GM19239 (cell line): ENCODE data around the gene OVCH2.
"Not testable (repeated sequence)": the region's sequence is repeated elsewhere in the genome, so short reads cannot be mapped to it uniquely, and the experiment has no call there.

ENCODE experiments used
- DNase-seq: peaks from one replicate; pipeline ENCODE4 v3.0.0; 2011; ENCODE audit warnings: low spot score; ENCODE audit not compliant: insufficient read length
- FAIRE-seq: peaks from 2 replicates; lab custom pipeline; 2011; peaks lifted over from hg19 to GRCh38; lab: Jason Lieb, UNC

Gene OVCH2

DNA sequence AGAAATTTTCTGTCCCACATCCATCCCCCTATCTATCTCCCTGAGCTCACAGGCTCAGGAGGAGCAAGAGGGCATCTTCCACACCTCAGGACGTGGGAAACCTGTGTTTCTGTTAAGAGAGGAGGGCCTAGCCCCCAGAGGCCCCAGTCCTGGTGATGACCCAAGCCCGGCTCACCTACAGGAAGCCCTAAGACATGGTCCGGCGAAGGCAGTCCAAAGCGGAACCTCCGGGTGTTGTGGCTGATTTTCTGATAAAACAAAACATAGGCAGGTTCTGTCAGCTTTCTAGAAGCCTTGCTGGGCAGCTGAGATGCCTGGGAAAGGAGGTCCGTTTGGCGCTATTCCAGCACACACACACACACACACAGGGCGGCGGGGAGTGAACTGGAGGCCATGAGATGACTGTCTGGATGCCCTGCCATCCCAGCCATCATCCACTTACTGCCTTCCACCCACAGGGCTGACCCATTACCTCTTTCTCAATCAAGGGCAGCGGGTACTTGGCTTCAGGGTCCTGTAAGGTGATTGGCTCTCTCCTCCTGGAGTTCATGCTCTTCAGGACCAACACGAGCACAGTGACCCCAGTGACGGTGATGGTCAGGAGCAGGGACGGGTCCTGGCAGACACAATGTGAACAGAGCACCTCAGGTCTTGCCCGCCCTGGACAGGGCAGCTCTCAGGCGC, 33.9 kb downstream of the OVCH2 start:
- peak; percentile 70 for FAIRE-seq
- no peak for DNase-seq

DNA sequence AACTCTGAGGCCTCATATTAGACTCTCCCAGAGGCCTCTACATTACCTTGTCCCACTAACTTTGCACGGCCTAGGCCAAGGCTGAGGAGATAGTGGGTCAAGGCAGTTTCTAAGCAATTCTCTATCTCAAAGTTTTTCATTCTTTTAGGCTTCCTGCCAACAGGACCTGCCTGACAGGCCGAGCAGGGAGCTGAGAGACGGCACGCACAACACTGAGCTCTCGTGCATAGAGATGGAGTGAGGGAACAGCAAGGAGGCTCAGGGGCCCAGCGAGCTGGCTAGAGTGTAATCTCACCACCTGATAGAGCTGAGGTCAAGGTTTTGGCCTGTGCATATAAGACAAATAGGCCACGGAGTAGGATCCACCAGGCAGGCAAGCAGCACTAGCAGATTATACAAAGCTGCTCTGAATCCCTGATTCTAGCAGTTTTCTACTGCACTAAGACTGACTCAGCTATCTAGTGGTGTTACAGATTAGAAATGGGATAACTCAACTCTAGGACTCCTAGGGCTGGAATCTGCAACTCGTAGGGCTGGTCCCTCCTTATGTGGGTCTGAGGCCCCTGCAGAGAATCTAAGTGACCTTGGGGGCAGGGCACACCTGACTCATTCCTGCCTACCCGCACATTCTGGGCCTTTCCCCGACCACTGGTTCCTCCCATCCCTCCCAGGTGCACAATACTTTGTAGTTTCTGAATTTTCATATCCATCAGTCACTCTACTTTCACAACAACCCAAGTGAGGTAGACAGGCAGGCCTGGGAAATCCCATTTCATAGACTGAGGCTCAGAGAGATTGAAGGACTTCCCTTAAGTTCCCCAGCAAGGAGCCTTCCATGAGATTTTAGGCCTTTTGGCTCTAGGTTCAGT, 34.7 kb downstream of the OVCH2 start:
- FAIRE-seq: peak; percentile 88

DNA sequence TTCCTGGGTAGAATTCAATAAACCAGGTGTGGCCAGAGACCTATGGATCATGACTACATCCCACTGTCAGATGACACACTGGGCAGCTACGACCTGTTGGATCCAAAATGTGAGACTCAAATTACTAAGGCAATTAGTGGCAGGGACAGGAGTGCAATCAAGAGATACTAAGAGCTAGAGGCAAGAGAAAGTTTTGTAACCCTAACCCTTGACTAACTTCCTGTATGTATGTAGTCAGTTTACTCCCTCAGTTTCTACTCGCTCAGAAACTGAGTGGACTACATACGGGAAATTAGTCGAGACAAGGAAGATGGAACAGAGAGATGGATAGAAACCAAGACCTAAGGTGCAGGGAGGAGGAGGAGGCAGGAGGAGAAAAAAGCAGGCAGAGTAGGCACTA, 35.6 kb downstream of the OVCH2 start:
- DNase-seq (no peak), FAIRE-seq (peak; percentile 73)

More for the DNA sequence above, 34.7 kb downstream of the OVCH2 start:
- no peak for DNase-seq

DNA sequence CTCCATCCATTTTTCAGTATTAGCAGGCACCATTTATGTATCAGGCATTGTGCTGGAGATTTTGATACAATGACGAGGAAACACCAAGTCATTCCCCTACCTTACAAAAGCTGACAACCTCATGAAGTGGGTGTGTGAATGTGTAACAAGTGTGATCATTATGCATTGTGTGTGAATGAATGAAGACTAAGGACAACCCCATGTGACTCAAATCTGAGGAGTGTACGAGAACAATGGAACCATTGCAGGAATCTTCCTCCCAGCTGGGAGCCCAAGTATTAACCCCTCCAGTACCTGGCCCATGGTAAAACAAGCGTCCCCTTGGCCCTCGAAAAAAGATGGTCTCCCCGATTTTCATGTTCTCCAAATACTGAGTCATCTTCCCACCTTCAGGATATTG, 37.4 kb downstream of the OVCH2 start:
- DNase-seq (no peak), FAIRE-seq (no peak)

- DNase-seq (no peak), FAIRE-seq (no peak)
Observed at GRCh38 chr11:7668464-7668863, 37.8 kb downstream of the OVCH2 start.

- DNase-seq (no peak), FAIRE-seq (no peak)
Observed at GRCh38 chr11:7667460-7667859, 38.8 kb downstream of the OVCH2 start.

DNA sequence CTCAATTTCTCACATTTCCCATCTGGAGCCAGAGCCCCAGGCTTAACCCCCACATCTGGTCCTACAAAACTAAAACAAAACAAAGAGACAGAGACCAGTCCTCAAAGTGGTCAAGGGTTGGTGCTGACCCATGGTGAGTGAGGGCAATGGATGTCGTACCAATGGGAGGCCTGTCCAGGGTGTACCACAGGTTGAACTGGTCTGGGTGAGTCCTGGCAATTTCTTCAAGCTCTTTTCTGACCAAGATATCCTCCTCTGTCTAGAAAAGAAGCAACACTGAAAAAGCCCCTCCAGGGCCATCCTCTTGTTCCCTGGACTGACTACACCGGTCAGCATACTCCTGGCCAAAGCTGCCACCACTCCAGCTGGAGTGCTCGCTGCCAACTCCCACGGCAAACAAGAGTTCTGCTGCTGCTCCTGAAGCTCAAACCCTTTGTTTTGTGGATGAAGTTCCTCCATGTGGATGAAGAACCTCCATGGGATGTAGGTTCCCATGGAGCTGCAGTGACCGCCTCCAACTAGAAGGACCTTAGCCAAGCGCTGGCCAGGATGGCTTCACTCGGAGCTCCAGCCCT, 39.9 kb downstream of the OVCH2 start:
- DNase-seq (no peak), FAIRE-seq (no peak)

GRCh38 chr11:7665473-7666291, 40.6 kb downstream of the OVCH2 start:
- peak; percentile 85 for DNase-seq
- peak; percentile 95 for FAIRE-seq

GRCh38 chr11:7664867-7665266, 41.4 kb downstream of the OVCH2 start:
- DNase-seq: no peak
- FAIRE-seq: no peak

DNA sequence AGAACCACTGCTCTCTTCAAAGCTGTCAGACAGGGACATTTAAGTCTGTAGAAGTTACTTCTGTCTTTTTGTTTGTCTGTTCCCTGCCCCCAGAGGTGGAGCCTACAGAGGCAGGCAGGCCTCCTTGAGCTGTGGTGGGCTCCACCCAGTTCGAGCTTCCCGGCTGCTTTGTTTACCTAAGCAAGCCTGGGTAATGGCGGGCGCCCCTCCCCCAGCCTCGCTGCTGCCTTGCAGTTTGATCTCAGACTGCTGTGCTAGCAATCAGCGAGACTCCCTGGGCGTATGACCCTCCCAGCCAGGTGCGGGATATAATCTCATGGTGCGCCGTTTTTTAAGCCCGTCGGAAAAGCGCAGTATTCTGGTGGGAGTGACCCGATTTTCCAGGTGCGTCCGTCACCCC, 42.7 kb downstream of the OVCH2 start:
- DNase-seq, FAIRE-seq: not testable (repeated sequence)

DNA sequence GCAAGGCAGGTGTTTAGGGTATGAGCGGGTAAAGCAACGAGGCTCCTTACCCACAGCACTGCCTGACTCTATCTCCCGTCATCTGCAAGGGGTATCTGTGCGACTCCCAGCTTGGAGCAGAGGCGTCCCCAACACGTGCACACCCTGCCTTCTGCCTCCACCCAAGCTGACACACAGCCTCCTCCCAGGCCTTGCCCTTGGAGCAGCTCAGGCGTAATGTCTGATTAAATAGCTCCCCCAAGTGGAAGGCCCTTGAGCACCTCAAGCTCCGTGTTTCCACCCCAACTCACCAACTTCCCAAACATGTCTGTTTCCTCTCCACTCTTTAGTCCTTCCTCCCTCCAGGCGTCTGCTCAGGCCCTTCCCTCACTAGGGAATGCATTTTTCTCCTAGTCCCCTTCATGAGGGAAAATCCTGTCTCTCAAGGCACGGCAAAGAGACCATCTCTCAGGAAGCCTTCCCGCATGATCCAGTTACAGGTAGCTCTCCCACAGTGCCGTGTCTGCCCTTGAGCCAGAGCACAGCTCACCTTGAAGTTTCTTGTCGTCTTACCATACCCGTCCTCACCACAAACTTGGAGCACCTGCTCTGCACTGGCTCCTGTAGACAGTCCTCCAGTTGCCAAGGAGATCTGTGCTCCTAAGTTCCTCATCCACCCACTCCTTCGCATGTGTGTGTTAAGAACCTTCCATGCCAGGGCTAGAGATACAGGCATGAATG, 48.8 kb downstream of the OVCH2 start:
- DNase-seq (no peak), FAIRE-seq (no peak)

DNA sequence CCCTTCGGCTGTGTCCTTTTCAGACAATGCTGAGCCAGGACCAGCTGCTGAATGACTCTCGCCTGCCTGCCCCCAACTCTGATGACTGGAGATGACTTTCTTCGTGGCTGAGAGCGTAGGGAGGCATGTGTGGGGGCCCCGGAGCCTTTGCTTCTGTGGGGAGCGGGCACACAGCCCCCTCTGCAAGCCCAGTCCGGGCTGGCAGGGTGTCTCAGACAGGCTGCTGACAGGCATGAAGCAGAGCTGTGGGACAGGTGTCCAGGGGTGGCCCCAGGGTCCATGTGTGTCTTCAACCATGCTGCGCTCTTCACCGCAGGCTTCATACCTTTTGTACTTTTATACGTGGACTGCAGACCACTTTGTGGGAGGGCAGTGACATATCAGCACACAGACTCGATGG, 49.6 kb downstream of the OVCH2 start:
- DNase-seq (no peak), FAIRE-seq (no peak)

DNA sequence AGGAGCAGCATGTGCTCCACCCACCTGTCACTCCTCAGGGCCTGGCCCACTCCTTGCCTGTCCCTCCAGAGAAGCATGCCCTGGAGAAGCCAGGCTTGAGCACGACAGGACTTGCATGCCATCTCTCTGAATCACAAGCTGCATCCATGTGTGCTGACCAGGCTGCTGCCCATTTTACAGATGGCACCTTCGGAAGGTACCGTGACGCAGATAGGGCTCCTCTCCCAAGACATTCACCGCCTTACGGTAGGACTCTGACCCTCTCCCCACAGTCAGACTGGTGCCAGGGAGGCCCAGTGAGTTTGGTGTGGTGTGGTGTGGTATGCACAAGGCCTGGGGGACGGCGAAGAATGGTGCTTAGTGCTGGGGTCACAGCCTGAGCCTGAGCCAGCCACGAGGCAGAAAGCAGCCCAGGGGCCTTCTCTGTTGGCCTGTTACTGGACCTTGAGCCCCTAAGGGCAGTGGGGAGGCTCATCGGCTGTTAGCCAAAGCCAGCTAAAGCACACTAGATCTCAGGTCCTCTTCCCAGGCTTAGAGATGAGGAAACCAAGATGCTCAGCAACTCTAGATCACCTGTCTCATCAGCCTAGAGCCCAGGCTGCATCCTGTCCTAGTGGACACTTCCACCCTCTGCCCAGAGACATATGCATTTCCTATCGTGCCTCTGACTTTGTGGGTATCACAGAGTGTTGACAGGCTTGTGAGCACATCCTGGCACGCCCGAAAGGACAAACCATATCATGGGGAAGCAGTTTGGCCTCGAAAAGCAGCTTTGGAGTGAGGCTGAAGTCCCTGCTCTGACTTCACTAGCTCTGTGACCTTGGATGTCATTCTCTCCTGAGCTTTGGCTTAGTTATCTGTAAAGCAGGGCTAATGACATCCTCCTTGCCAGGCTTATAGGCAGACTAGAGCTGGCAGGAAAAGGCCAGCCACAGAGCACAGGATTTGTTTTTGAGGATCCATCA, 50.7 kb downstream of the OVCH2 start:
- DNase-seq (no peak), FAIRE-seq (no peak)

DNA sequence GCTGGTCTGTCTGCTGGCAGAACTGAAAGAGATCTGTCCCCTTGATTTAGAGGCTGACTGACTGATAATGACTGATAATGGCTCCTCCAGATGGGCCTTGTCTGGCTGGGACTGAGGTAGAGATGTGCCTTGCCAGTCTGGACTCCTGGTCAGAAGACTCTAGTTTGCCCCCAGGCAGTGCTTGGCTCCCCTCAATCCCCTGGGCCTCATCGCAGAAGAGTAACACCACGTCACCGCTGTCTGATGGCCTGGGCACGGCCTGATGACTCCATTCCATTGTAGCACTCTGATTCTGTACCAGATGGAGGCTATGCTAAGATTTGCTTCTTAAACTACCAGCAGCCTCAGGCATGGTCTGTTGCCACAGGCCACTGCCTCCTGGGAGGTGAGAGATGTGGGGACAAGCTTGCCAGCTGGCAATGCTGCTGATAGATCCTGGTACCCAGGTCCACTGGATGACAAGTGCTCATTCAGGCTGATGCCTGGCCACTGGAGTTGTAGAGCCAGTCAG, 52.0 kb downstream of the OVCH2 start:
- FAIRE-seq (no peak), DNase-seq (no peak)

DNA sequence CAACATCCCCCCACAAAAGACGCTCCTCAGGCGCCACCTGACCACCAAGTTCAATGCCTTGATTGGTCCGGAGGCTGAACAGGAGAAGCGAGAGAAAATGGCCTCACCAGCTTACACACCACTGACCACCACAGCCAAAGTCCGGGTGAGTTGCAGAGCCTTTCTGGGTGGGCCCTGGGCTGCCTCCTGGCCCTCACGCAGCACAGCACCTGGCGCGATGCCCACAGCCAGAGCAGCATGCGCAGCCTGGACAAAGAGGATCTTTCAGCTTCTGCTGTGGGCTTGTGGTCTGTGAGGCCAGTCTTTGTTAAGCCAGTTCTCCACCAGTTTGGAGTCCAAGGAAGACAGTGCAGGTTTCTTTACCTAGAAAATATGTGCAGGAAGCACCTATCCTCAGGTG, 54.6 kb downstream of the OVCH2 start:
- DNase-seq (no peak), FAIRE-seq (no peak)

DNA sequence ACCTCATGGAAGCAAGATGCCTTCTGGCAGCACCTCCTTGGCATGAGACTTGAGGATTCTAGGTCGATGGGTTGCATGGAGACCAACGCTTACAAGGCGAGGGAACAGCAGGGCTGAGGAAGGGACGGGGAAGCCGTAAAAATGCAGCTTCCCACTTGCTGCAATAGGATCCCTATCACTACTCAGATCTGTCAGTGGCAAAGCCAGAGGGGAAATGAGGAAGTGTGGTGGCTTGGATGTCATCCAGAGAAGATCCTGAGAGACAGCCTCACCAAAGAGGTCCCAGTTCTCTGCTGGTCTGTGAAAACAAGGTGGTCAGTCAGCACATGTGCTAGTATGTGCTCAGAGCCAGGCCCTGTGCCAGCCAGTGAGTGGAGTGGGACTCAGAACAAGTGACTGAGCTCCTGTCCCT, 55.1 kb downstream of the OVCH2 start:
- no peak for FAIRE-seq
- DNase-seq: no peak

GRCh38 chr11:7648264-7648663, 58.0 kb downstream of the OVCH2 start:
- DNase-seq (no peak), FAIRE-seq (no peak)

DNA sequence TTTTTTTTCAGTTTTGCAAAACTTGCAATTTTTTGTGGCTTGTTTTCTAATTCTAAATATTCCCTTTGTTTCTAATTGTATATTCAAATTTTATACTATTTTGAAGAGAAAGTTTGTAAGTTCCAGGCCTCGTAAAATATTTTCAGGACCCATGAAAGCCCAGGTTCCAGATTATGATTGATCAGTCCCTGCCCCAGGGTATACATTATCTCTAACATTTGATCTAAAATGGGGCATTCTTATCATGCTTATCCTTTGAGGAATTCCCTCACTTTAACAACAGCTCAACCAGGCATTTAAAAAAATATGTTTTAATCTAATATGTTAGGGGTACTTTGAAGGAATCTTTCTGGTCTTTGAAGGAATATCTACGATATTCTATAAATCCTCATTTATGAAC, 59.4 kb downstream of the OVCH2 start:
- no peak for DNase-seq
- no peak for FAIRE-seq
